HepG2 (cell line): ENCODE results near the gene ALDH16A1. TPM values are rescaled to one million over a fixed set of nuclear protein-coding genes. Genes with fewer than 3 reads are reported as not detected.

Source experiments
- CHD2 ChIP-seq: IDR thresholded peaks from 2 replicates; pipeline ENCODE4 v1.6.1; 2011; ENCODE audit warnings: low read depth, low read length, improper control_type of control experiment
- DDIT3 ChIP-seq: sonication (generic); formaldehyde crosslinking; IDR thresholded peaks from 2 replicates; pipeline ENCODE4 v1.4.0; 2020; ENCODE audit warnings: mild to moderate bottlenecking, missing genetic modification reagents
- FOXK2 ChIP-seq: fragments of 450-650 bp; IDR thresholded peaks from 2 replicates; pipeline ENCODE4 v1.6.1; 2016
- HES4 ChIP-seq: sonication (generic); formaldehyde crosslinking; IDR thresholded peaks from 2 replicates; pipeline ENCODE4 v1.9.0; 2021; ENCODE audit warnings: mild to moderate bottlenecking, missing genetic modification reagents, borderline replicate concordance
- HNRNPK ChIP-seq: fragments of 200-400 bp; formaldehyde crosslinking; IDR thresholded peaks from 2 replicates; pipeline ENCODE4 v1.6.1; 2018; ENCODE audit warnings: low read length, low read depth, moderate library complexity, mild to moderate bottlenecking; ENCODE audit not compliant: poor library complexity, severe bottlenecking
- PCBP1 ChIP-seq: fragments of 200-400 bp; formaldehyde crosslinking; IDR thresholded peaks from 2 replicates; pipeline ENCODE4 v1.6.1; 2017; ENCODE audit warnings: mild to moderate bottlenecking, low read depth, low read length, borderline replicate concordance
- RBFOX2 ChIP-seq: fragments of 200-400 bp; formaldehyde crosslinking; IDR thresholded peaks from 2 replicates; pipeline ENCODE4 v1.6.1; 2017; ENCODE audit warnings: low read depth, mild to moderate bottlenecking, low read length
- SMARCE1 ChIP-seq: fragments of 450-650 bp; IDR thresholded peaks from 2 replicates; pipeline ENCODE4 v1.6.1; 2017; ENCODE audit warnings: borderline replicate concordance
- SRSF1 ChIP-seq: fragments of 200-400 bp; formaldehyde crosslinking; optimal IDR thresholded peaks from 2 replicates; pipeline ENCODE3; 2017; ENCODE audit warnings: mild to moderate bottlenecking, low read depth, low read length, moderate library complexity
- USF2 ChIP-seq, 2 experiments: sonication (generic) in 1 of 2; formaldehyde crosslinking in 1 of 2; IDR thresholded peaks; 2 replicates each; pipeline versions ENCODE4 v1.5.1 to v1.6.1; 2011 to 2020; ENCODE audit warnings: borderline replicate concordance in 1 of 2, low read depth in 1 of 2, low read length in 1 of 2, mild to moderate bottlenecking in 1 of 2, missing genetic modification reagents in 1 of 2, moderate library complexity in 1 of 2
- ZBTB34 ChIP-seq: sonication (generic); formaldehyde crosslinking; IDR thresholded peaks from 2 replicates; pipeline ENCODE4 v1.8.0; 2022; ENCODE audit warnings: mild to moderate bottlenecking, missing genetic modification reagents
- ZBTB37 ChIP-seq: sonication (generic); formaldehyde crosslinking; IDR thresholded peaks from 2 replicates; pipeline ENCODE4 v1.4.0; 2020; ENCODE audit warnings: mild to moderate bottlenecking, missing genetic modification reagents
- ZGPAT ChIP-seq: IDR thresholded peaks from 2 replicates; pipeline ENCODE4 v1.6.1; 2016; ENCODE audit warnings: mild to moderate bottlenecking
- ZNF549 ChIP-seq: sonication (generic); formaldehyde crosslinking; IDR thresholded peaks from 2 replicates; pipeline ENCODE4 v1.5.0; 2020; ENCODE audit warnings: missing genetic modification reagents
- ZNF567 ChIP-seq: sonication (generic); formaldehyde crosslinking; IDR thresholded peaks from 2 replicates; pipeline ENCODE4 v1.8.1; 2023; ENCODE audit warnings: mild to moderate bottlenecking, missing genetic modification reagents, borderline replicate concordance
- ZSCAN20 ChIP-seq: sonication (generic); formaldehyde crosslinking; IDR thresholded peaks from 2 replicates; pipeline ENCODE4 v1.4.0; 2020; ENCODE audit warnings: missing genetic modification reagents, mild to moderate bottlenecking, borderline replicate concordance
- ZSCAN9 ChIP-seq: IDR thresholded peaks from 2 replicates; pipeline ENCODE4 v1.6.1; 2016; ENCODE audit warnings: borderline replicate concordance
- ZXDC ChIP-seq: sonication (generic); formaldehyde crosslinking; IDR thresholded peaks from 2 replicates; pipeline ENCODE4 v1.5.0; 2020; ENCODE audit warnings: mild to moderate bottlenecking, missing genetic modification reagents
- polyA plus RNA-seq, 8 experiments: library from polyadenylated mRNA; depleted of rRNA in 3 of 8; stranded (reverse) in 7 of 8; unstranded in 1 of 8; fragments of >200 nt; fragmentation: Illumina TruSeq in 4 of 8; extraction: Trizol in 4 of 8; gene quantifications; 2 replicates each; pipeline versions ENCODE4 v1.2.1 to v1.2.3, GENCODE V29; 2011 to 2016; ENCODE audit warnings: low read depth in 4 of 8, missing spikeins in 1 of 8, mixed read lengths in 1 of 8; ENCODE audit not compliant: insufficient read depth in 1 of 8
- total RNA-seq, 5 experiments: library from RNA; depleted of rRNA; stranded (reverse); fragments of >200 nt; fragmentation: Illumina TruSeq; extraction: Trizol; gene quantifications; 2 replicates each; pipeline ENCODE4 v1.2.3, GENCODE V29; 2016; ENCODE audit warnings: low read depth in 1 of 5

The ALDH16A1 gene
- total and polyA plus RNA-seq, 2 of the 13 experiments (the other 11 are each of a cell fraction or from before 2014, with no cell fraction given): 8.4 to 34.9 TPM

GRCh38 chr19:49443366-49444099 is 9.5 kb upstream of the ALDH16A1 start (continued):
- TF ChIP-seq ZGPAT (CRISPR knock-in tag) (peak; percentile 53; the same call in 1 of the 2 replicates), ZSCAN9 (CRISPR knock-in tag) (no peak), ZBTB34 (CRISPR knock-in tag) (no peak), ZSCAN20 (CRISPR knock-in tag) (no peak), ZNF549 (CRISPR knock-in tag) (no peak), FOXK2 (no peak), HNRNPK (peak; percentile 79), DDIT3 (no peak), SMARCE1 (no peak), ZXDC (CRISPR knock-in tag) (no peak), ZNF567 (CRISPR knock-in tag) (no peak; the same call in 1 of the 2 replicates), HES4 (CRISPR knock-in tag) (no peak), CHD2 (peak; percentile 21; the same call in 1 of the 2 replicates), RBFOX2 (peak; percentile 69), ZBTB37 (CRISPR knock-in tag) (no peak), PCBP1 (peak; percentile 88; the same call in 1 of the 2 replicates), SRSF1 (peak; percentile 50), USF2 (IDR thresholded peaks at IDR 0.05; ENCODE audit: low read depth, low read length) (no peak), USF2 (CRISPR knock-in tag; IDR thresholded peaks at IDR 0.05; ENCODE audit: borderline replicate concordance) (no peak)
